GDM1 (cell line): ENCODE results near the gene PSMA6.
"Not testable (repeated sequence)": the region's sequence is repeated elsewhere in the genome, so short reads cannot be mapped to it uniquely, and the experiment has no call there.

Experiments used
- DNase-seq: peaks from one replicate; lab custom pipeline; 2025; lab: John Stamatoyannopoulos, UW

The PSMA6 gene

DNA sequence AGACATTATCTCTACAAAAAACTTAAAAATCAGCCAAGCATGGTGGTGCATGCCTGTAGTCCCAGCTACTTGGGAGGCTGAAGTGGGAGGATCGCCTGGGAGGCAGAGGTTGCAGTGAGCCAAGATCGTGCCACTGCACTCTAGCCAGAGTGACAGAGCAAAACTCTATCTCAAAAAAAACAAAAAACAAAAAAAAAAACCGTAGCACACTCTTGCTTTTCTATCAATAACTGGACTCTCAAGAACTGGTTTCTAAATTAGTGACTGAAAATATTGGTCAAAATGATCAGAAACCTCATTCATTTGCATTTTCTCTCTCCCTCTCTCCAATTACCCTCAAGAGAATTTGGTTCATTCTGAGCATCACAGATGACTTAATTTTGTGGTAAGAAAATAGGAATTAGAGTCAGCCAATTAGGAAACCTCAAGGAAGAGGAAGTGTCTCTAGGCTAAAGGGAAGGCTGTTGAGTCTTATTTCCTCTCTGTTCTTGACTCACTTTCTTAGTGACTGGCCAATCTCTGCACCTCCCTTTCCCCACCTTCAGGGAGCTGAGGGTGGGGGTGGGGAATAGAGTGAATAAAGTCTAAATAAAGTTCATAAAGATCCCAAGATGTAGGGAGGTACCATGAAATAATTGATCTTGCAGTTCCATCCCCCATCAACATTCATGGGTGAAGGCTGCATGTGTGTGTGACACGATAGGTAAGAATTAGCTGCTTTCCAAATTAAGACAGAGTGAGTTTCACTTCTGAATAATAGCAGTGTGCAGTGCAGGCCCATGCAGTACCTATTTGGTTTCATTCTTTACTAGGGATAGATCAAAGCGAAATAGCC, 6.8 kb upstream of the PSMA6 start:
- DNase-seq = peak; percentile 73

DNA sequence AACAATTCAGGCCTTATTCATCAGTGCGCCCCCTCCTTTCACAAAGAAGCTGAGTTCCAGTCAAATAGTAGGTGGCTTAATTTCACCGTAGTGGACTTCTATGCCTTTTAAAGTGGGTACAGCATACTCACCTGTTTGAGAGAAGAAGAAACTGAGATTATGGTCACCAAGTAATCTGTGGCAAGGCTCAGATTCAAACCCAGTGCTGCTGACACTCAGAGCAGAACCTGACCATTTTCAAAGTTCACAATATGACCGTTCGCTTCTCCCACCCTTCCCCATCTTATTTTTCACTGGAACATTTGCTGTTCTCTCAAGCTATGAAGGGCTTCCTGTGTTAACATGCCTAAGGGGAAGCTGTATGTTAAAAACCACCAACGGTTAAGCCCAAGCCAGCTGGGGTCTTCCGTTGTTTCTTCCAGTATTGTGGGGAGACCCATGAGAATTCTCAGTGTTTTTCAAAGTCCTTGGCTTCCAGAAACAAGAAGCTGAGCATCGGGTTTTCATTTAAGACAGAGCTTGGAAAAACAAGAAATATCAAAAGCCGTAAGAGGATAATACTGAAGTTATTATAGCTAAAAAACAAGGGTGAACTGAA, 6.1 kb upstream of the PSMA6 start:
- DNase-seq = peak; percentile 74

DNA sequence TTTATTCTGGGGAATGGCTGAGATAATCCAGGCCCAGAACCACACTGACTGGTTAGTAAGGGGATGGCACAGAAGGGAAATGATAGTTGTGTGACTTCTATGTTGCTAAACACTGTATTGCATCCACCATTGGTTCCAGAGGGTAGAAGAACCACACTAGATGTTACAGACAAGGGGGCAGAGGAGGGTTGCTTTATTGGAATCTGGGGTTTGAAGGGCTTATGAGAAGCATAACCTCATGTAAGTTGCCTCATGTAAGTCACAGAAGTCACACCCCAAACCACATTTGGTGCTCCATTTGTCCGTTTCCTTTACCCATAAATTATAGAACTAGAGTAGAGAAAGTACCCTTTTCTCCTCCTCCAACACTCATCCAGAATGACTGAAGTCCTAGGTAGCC, 5.5 kb upstream of the PSMA6 start:
- peak; percentile 67 for DNase-seq

DNA sequence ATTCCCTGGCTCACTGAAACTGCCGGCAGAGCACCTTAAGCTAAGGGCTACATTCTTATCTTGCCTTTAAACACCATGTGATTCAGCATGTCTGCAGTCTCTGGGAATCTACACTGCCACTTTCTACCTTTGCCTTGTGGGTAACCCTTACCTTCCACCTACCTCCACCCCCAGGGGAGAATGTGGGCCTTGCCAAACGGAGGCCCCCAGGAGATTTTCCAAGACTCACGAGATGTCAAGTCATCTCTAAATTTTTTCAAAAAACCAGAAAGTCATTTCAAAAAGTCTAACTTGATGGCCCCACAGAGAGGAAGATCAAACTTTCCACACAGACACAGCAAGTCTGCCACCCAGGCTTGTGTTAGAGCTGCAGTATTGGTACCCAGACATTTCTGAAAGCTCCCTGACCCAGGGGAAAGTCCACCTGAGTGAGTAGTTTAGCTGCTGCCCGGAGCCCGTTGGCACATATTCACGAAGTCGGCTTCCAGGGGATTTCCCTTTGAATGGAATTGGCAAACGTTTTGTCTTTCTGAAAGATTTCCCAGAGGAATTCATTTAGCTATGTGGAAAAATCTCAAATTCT, 4.7 kb upstream of the PSMA6 start:
- no peak for DNase-seq

DNA sequence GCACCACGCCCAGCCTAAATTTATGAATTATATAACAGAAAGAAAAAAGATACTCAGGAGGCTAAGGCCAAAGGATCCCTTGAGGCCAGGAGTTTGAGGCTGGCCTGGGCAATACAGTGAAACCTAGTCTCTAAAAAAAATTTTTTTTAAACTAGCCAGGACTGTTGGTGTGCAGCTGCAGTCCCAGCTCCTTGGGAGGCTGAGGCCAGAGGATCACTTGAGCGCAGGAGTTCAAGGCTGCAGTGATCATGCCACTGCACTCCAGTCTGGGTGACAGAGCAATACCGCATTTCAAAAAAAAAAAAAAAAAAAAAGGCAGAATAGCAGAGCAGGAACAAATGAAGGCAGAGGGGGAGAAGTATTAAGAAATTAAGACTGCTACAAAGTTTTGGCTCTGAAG, 2.6 kb upstream of the PSMA6 start:
- no peak for DNase-seq

DNA sequence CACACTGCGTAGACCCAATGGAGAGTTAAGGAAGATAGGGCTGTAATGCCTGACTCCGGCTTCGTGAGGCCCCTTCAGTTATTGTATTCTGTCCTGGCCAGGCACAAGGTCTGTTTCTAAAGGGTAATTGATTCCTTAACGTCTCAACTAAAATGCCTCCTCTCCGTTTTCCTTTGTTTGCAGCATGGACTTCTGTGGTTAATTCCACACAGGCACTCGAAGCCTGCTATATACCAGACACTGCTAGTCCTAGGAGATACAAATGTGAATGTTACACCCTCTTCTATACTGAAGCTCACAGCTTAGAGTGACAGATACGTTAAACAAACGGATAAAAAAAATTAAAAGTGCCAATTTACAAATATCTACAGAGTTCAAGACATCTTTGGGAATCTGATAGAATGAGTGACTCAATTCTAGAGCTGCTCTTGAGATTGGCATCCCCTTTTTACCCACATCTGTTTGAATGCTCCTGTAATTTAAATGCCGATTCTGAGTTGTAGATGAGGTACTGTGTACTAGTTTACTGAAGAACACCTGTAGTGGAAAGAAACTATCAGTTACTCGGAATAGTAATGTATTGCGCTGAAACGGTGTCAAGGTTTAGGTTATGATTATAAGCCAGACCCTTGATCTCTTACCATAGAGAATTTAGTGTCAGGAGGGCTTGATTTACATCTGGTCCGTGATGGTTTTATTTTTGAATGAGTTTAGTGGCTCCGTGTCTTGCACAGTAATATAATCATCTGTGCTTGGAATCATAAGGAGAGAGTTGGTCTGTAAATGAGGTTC, 784 bp downstream of the PSMA6 start:
- no peak for DNase-seq

DNA sequence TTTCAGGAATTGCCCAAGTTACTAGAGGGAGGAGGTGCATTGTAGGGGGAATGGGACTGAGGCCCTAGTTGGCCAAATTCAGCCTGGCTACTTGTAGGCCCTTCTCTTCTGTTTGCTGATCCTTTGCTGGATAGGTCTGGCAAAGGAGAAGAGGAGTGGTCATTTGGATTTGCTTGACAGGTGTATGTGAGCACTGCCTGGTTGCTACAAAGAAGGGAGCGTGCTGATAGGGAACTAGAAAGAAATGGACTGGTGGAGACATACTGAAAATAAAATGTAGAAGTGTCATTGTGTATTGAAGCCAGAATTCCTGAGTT, 3.6 kb downstream of the PSMA6 start:
- no peak for DNase-seq

DNA sequence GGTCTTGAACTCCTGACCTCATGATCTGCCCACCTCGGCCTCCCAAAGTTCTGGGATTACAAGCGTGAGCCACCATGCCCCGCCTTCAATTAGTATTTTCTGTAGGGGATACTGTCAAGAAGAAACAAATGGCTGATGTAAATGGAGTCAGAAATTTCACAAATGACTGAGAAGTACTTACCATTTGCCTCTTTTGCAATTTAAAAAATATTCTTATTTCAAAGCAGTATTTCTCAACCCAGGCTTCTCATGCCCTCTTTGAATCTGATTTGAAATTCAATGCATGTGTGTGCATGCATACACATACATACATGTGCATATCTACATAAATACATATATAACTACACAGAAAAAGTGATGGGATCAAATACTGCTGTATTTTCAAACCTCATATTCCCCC, 4.4 kb downstream of the PSMA6 start:
- no peak for DNase-seq

DNA sequence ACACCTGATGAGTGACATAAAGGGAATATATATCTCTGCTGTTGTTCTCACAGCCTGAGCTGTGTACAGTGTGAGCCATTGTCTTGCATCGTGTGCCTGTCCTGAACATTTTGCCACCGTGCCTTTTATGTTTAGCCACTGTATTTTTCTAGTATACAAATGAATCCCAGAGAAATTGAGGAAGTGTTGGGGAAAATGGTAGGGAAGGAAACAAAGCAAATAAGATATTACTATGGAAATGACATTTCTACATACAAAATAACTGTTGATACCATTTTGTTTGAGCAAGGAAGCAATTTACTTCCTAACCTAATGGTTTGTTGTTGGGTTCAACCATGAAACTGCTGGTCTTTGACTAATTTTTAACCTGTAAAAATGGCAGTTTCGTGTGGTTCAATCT, 5.5 kb downstream of the PSMA6 start:
- DNase-seq = no peak

DNA sequence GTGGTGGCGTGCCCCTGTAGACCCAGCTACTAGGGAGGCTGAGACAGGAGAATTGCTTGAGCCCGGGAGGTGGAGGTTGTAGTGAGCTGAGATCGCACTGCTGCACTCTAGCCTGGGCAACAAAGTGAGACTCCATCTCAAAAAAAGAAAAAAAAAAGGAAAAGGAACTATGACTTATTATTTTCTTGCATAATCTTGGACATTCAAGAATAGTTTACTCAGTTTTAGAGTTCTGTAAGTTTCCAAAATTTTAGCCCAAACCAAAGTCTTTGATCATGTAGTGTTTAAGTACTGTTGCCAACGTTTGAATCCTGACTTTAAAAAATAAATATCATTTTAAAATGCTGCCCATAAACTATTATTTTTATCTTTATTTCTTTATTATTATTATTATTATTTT, 6.2 kb downstream of the PSMA6 start:
- no peak for DNase-seq

DNA sequence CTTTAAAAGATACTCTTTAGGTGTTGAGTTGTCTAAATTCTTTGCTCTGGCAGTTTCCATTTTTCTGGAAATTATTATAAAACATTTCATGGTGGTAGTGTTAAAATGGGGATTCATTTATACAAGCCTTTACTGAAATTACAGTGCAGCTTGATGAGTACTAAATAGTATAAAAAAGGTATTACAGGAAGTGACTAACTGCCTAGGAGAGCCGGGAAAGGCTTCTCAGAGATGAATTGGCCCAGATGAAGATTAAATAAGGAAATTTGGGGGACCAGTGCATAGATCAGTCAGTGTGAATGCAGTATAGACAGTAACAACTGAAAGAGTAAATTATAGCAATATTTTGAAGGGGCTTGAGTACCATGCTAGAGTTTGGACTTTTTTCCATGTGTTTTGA, 7.5 kb downstream of the PSMA6 start:
- DNase-seq = no peak

DNA sequence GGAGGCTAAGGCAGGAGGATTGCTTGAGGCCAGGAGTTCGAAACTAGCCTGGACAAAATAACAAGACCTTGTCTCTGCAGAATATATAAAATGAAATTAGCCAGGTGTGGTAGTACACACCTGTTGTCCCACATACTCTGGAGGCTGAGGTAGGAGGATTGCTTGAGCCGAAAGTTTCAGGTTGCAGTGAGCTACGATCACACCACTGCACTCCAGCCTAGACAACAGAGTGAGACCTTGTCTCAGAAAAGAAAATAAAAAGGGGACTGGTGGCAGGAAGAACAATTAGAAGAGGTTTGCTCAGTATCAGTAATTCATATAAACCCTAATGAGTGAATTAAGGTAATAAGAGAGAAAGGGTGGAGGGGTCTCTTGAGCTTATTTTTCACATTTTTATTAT, 8.0 kb downstream of the PSMA6 start:
- no peak for DNase-seq

DNA sequence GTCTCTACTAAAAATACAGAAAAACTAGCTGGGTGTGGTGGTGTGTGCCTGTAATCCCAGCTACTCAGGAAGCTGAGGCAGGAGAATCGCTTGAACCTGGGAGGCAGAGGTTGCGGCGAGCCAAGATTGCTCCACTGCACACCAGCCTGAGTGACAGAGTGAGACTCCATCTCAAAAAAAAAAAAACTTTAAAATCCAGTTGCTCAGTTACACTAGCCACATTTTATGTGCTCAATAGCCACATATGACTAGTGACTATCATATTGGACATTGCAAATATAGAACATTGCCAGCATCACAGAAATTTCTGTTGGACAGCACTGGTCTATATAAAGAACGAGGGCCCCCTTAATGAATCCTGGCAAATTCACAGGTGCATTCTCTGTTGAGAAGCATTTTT, 9.2 kb downstream of the PSMA6 start:
- not testable (repeated sequence) for DNase-seq

DNA sequence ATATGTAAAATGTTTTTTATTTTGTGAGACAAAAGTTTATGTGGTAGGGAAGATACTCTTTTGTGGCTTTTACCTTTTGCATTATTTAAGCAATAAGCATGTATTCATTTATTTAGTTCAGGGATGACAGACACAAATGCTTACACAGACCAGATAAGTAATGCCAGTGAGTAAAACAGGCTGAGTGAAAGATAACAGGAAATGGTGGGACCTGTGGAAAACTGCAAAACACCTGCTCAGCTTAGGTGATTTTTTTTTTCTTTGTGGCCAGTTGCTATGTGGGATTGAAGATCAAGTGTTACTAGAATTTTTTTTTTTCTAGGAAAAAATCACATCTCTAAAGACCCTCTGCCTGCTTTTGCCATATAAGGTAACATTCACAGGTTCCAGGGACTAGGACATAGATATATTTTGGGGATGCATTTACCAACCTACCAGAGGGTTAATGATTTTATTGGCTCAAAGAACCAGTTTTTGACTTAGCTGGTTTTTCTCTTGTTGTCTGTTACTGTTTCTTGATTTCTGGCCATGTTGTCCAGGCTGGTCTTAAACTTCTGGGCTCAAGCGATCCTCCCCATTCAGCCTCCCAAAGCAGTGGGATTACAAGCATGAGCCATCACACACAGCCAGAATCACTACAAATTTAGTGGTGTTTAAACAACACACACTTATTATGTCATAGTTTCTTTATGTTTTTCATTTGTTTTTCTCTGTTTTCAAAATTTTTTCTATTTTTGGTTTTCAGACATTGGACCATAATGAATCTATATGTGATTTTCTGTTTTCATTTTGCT, 9.8 kb downstream of the PSMA6 start:
- no peak for DNase-seq

DNA sequence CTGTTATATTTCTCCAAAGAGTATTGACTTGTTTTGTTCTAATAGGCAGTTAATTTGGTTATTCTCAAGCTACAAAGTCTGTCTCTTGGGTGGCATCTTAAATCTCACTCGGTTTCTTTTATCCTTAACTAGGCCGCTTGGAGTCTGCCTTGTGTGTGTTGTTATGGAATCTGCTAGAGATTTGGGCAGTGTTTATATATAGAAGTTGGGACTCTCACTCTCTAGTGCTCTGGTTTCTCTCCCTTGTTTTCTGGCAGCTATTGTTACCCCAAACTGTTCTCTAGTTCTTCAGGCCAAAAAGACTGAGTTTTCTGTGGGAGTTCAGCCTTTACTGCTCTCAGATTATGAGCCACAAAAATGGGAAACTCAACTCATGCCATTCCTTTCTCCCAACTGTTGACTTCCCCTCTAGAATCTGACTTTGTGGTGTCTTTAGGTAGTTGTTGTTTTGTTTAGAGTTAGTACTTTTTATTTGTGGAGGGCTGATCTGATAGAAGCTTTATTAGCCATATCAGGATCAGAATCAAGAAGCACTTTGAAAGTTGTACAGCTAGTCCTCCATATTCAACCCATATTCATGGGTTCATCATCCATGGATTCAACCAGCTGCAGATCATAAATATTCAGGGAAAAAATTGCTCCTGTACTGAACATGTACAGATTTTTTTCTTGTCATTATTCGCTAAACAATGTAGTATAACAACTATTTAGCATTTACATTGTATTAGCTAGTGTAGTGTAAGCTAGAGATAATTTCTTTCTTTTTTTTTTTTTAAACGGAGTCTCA, 11.2 kb downstream of the PSMA6 start:
- DNase-seq = no peak

DNA sequence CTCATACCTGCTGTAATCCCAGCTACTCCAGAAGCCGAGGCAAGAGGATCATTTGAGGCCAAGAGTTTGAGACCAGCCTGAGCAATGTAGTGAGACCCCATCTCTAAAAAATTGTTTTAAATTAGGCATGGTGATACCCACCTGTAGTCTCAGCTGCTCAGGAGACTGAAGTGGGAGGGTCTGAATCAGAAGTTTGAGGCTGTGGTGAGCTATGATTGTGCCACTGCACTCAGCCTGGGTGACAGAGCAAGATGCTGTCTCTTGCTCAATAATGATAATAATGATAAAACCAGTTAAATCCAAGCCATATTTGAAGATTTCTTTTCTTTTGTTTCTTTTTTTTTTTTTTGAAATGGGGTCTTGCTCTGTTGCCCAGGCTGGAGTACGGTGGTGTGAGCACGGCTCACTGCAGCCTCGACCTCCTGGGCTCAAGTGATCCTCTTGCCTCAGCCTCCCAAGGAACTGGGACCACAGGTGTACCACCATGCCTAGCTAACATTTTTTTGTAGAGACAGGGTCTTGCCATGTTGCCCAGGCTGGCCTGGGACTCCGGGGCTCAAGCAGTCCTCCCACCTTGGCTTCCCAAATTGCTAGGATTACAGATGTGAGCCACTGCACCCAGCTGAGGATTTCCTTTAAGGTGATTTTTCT, 12.8 kb downstream of the PSMA6 start:
- DNase-seq = no peak

DNA sequence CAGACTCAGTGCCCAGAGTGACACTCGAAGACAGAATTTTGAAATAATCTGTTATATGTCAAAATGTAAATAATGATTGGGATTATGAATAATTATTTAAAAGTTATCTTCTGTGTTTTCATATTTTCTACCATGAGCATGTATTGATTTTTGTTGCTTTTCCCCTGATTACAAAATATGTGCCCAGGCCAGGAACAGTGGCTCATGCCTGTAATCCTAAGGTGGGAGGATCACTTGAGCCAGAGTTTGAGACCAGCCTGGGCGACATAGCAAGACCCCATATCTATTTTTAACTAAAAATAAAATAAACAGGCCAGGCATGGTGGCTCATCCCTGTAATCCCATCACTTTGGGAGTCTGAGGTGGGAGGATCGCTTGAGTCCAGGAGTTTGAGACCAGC, 13.5 kb downstream of the PSMA6 start:
- DNase-seq = no peak

DNA sequence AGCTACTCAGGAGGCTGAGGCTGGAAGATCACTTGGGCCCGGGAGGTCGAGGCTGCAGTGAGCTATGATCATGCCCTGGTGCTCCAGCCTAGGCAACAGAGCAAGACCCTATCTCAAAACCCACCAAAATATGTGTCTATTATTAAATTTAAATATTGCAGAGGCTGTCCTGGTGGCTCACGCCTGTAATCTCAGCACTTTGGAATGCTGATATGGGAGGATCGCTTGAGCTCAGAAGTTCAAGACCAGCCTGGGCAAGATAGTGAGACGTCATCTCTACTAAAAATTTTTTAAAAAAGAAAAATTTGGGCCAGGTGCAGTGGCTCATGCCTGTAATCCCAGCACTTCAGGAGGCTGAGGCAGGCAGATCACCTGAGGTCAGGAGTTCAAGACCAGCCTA, 13.9 kb downstream of the PSMA6 start:
- DNase-seq = no peak

DNA sequence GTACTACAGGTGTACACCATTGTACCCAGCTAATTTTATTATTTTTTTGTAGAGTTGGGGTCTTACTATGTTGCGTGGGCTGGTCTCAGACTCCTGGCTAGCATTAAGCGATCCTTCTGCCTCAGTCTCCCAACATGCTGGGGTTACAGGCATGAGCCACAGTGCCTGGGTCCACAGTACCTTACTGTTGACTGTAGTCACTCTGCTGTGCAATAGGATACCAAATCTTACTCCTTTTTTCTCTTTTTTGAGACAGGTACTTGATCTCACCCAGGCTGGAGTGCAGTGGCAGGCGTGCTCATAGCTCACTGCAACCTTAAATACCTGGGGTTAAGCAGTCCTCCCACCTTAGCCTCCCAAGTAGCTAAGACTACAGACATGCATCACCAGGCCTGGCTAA, 25.6 kb downstream of the PSMA6 start:
- DNase-seq = no peak

DNA sequence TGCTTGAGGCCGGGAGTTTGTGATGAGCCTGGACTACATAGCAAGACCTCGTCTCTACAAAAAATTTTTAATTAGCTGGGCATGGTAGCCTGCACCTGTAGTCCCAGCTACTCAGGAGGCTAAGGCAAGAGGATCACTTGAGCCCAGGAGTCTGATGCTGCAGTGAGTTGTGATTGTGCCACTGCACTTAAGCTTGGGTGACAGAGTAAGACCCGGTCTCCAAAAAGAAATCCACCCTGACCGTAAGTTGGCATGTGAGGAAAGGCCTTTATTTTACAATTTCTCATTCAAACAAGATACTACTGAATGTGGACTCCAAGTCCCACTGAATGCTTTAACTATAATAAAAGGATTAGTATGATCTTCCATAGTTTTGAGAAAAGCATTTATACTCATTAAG, 27.3 kb downstream of the PSMA6 start:
- DNase-seq = no peak

DNA sequence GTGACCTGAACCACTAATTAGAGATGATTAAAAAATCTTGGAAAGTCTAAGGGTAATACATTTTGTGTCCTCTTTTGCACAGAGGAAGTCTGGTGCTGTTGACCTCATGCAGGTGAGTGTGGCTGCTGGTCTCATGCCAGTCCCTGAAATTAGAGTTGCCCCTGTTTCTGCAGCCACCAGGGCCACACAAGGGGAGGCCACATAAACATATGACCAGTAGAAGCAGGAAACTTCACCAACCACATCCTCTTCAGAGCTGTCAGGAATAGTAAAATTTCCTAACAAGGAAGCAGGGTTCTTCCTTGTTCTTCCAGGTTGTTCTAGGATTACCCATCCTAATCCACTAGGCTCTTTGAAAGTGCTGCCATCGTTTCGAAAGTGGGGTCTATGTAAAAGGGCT, 28.3 kb downstream of the PSMA6 start:
- no peak for DNase-seq
